ENCODE measurements around the gene MR1.

Gene MR1

GRCh38 chr1:181021811-181022434, 11.9 kb upstream of the MR1 start:
- peaks cover 47% of the 10 kb centered on the region for H4K20me1 ChIP-seq (ENCODE audit: insufficient read depth, low read length, poor library complexity, severe bottlenecking)
- H3K27me3 ChIP-seq (ENCODE audit: insufficient read depth, low read length, poor library complexity, severe bottlenecking) = peaks cover 5% of the 10 kb centered on the region
- H3K4me3 ChIP-seq (ENCODE audit: low read length, poor library complexity, severe bottlenecking) = peak overlapping the region; percentile 97
- H3F3A ChIP-seq (ENCODE audit: low read depth) = 0 out of 2 replicates have a peak, but pooled peaks cover 3% of the 10 kb centered on the region
- no peaks in the 10 kb centered on the region for H3K9me3 ChIP-seq (ENCODE audit: insufficient read depth, low read depth, low read length)
- H3K4me2 ChIP-seq (ENCODE audit: low read depth, low read length, poor library complexity, severe bottlenecking) = peak overlapping the region; percentile 99
- H3K79me2 ChIP-seq (ENCODE audit: insufficient read depth, low read length) = peaks cover 57% of the 10 kb centered on the region
- peak overlapping the region; percentile 86 for H3K9ac ChIP-seq (ENCODE audit: low read depth, low read length, poor library complexity, severe bottlenecking)
- peak overlapping the region; percentile 94 for H2AFZ ChIP-seq (ENCODE audit: low read length)
- TF ChIP-seq, protein P1, sequence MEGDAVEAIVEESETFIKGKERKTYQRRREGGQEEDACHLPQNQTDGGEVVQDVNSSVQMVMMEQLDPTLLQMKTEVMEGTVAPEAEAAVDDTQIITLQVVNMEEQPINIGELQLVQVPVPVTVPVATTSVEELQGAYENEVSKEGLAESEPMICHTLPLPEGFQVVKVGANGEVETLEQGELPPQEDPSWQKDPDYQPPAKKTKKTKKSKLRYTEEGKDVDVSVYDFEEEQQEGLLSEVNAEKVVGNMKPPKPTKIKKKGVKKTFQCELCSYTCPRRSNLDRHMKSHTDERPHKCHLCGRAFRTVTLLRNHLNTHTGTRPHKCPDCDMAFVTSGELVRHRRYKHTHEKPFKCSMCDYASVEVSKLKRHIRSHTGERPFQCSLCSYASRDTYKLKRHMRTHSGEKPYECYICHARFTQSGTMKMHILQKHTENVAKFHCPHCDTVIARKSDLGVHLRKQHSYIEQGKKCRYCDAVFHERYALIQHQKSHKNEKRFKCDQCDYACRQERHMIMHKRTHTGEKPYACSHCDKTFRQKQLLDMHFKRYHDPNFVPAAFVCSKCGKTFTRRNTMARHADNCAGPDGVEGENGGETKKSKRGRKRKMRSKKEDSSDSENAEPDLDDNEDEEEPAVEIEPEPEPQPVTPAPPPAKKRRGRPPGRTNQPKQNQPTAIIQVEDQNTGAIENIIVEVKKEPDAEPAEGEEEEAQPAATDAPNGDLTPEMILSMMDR (conservative IDR thresholded peaks at IDR 0.05; ENCODE audit: low read length) = no peak
- no peak for TF ChIP-seq EZH2phosphoT487 (IDR thresholded peaks at IDR 0.05; ENCODE audit: borderline replicate concordance)
- H3K36me3 ChIP-seq (ENCODE audit: insufficient read depth, low read length) = no peaks in the 10 kb centered on the region
- H3K9me2 ChIP-seq (replicated peaks; ENCODE audit: low read depth, low read length) = no peaks in the 10 kb centered on the region
- H3K4me1 ChIP-seq (ENCODE audit: insufficient read depth, low read length, poor library complexity, severe bottlenecking) = peaks cover 39% of the 10 kb centered on the region

DNA sequence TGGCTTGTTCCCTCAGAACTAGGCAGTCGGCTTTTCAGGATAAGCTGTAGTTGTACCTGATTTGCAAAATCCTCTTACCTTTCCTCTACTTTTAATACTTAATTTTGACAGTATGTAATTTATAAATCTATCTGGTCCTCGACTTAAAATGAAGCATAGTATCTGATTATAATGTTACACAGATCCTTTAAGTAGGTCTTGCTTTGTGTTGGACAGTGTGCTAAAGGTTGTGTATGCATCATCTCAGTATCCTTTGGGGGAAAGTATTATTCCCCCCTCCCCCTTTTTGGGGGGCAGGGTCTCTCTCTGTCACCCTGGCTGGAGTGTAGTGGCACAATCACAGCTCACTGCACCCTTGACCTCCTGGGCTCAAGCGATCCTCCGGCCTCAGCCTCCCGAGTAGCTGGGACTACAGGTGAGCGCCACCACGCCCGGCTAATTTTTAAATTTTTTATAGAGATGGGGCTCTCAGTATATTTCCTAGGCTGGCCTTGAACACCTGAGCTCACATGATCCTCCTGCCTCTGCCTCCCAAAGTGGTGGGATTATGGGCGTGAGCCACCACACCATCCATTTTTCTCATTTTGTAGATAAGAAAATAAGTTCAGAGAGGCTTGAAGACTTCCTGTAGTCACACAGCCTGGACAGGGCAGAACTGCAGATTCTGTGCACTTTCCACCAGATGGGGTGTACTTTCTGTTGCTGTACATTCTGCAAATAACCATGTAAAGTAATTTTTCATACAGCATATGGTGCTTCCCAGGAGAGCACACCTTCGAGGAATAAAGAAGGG, 10.3 kb upstream of the MR1 start:
- Histone ChIP-seq H3F3A (ENCODE audit: low read depth) (0 out of 2 replicates have a peak, but pooled peaks cover 3% of the 10 kb centered on the region), H3K4me1 (ENCODE audit: insufficient read depth, low read length, poor library complexity, severe bottlenecking) (peaks cover 32% of the 10 kb centered on the region), H3K4me2 (ENCODE audit: low read depth, low read length, poor library complexity, severe bottlenecking) (peak overlapping the region; percentile 70), H3K79me2 (ENCODE audit: insufficient read depth, low read length) (peaks cover 42% of the 10 kb centered on the region), H3K27me3 (ENCODE audit: insufficient read depth, low read length, poor library complexity, severe bottlenecking) (peaks cover 5% of the 10 kb centered on the region), H3K9ac (ENCODE audit: low read depth, low read length, poor library complexity, severe bottlenecking) (no peak overlapping the region), H3K4me3 (ENCODE audit: low read length, poor library complexity, severe bottlenecking) (peak overlapping the region; percentile 65), H4K20me1 (ENCODE audit: insufficient read depth, low read length, poor library complexity, severe bottlenecking) (peaks cover 36% of the 10 kb centered on the region), H3K9me2 (replicated peaks; ENCODE audit: low read depth, low read length) (no peaks in the 10 kb centered on the region), H3K9me3 (ENCODE audit: insufficient read depth, low read depth, low read length) (no peaks in the 10 kb centered on the region), H2AFZ (ENCODE audit: low read length) (peak overlapping the region; percentile 69), H3K36me3 (ENCODE audit: insufficient read depth, low read length) (no peaks in the 10 kb centered on the region)
- TF ChIP-seq EZH2phosphoT487 (IDR thresholded peaks at IDR 0.05; ENCODE audit: borderline replicate concordance) = no peak
- TF ChIP-seq, protein P1 (conservative IDR thresholded peaks at IDR 0.05; ENCODE audit: low read length) = no peak

GRCh38 chr1:181028196-181028595, 5.6 kb upstream of the MR1 start:
- Histone ChIP-seq H3K79me2 (ENCODE audit: insufficient read depth, low read length) (no peaks in the 10 kb centered on the region), H2AFZ (ENCODE audit: low read length) (no peak overlapping the region), H3F3A (ENCODE audit: low read depth) (no peaks in the 10 kb centered on the region), H3K4me1 (ENCODE audit: insufficient read depth, low read length, poor library complexity, severe bottlenecking) (peaks cover 6% of the 10 kb centered on the region), H3K27me3 (ENCODE audit: insufficient read depth, low read length, poor library complexity, severe bottlenecking) (peaks cover 5% of the 10 kb centered on the region), H3K9me3 (ENCODE audit: insufficient read depth, low read depth, low read length) (no peaks in the 10 kb centered on the region), H3K9ac (ENCODE audit: low read depth, low read length, poor library complexity, severe bottlenecking) (no peak overlapping the region), H3K36me3 (ENCODE audit: insufficient read depth, low read length) (no peaks in the 10 kb centered on the region), H3K4me3 (ENCODE audit: low read length, poor library complexity, severe bottlenecking) (no peak overlapping the region), H3K9me2 (replicated peaks; ENCODE audit: low read depth, low read length) (no peaks in the 10 kb centered on the region), H4K20me1 (ENCODE audit: insufficient read depth, low read length, poor library complexity, severe bottlenecking) (no peaks in the 10 kb centered on the region), H3K4me2 (ENCODE audit: low read depth, low read length, poor library complexity, severe bottlenecking) (no peak overlapping the region)
- TF ChIP-seq, protein P1 (conservative IDR thresholded peaks at IDR 0.05; ENCODE audit: low read length) = no peak
- no peak for TF ChIP-seq EZH2phosphoT487 (IDR thresholded peaks at IDR 0.05; ENCODE audit: borderline replicate concordance)
